HG03097 (cell line): ENCODE results near the gene DUSP7.
A peak's percentile ranks its signal among the peaks of the same experiment; 100 is the strongest.

Source experiments
- ATAC-seq: cut with Tn5 transposase; IDR thresholded peaks from one replicate; pipeline ENCODE4 v1.9.1; 2021; ENCODE audit not compliant: unreplicated experiment, low FRiP score

Gene DUSP7

GRCh38 chr3:52014613-52015012 lies 41.8 kb downstream of the DUSP7 start:
- ATAC-seq, result no peak

GRCh38 chr3:52013802-52014598 lies 42.4 kb downstream of the DUSP7 start:
- no peak for ATAC-seq

- no peak for ATAC-seq
Measured at GRCh38 chr3:52012699-52013098, 43.7 kb downstream of the DUSP7 start.

- ATAC-seq, result no peak
Measured at GRCh38 chr3:52010431-52010830, 45.9 kb downstream of the DUSP7 start.

- no peak for ATAC-seq
Measured at GRCh38 chr3:52007291-52007690, 49.1 kb downstream of the DUSP7 start.

GRCh38 chr3:52006820-52007133 lies 49.6 kb downstream of the DUSP7 start:
- no peak for ATAC-seq

GRCh38 chr3:52006017-52006819 lies 50.2 kb downstream of the DUSP7 start:
- no peak for ATAC-seq

- no peak for ATAC-seq
Measured at GRCh38 chr3:52005571-52005986, 50.8 kb downstream of the DUSP7 start.

GRCh38 chr3:52004906-52005395 lies 51.4 kb downstream of the DUSP7 start:
- no peak for ATAC-seq

- ATAC-seq, result no peak
Measured at GRCh38 chr3:52004163-52004787, 52.1 kb downstream of the DUSP7 start.

GRCh38 chr3:52002748-52003147 lies 53.6 kb downstream of the DUSP7 start:
- ATAC-seq, result no peak

- peak; percentile 76 for ATAC-seq
Measured at GRCh38 chr3:52001443-52001974, 54.9 kb downstream of the DUSP7 start.

- no peak for ATAC-seq
Measured at GRCh38 chr3:51999846-52000245, 56.5 kb downstream of the DUSP7 start.
